ENCODE measurements around the gene INHBC.

The INHBC gene

DNA sequence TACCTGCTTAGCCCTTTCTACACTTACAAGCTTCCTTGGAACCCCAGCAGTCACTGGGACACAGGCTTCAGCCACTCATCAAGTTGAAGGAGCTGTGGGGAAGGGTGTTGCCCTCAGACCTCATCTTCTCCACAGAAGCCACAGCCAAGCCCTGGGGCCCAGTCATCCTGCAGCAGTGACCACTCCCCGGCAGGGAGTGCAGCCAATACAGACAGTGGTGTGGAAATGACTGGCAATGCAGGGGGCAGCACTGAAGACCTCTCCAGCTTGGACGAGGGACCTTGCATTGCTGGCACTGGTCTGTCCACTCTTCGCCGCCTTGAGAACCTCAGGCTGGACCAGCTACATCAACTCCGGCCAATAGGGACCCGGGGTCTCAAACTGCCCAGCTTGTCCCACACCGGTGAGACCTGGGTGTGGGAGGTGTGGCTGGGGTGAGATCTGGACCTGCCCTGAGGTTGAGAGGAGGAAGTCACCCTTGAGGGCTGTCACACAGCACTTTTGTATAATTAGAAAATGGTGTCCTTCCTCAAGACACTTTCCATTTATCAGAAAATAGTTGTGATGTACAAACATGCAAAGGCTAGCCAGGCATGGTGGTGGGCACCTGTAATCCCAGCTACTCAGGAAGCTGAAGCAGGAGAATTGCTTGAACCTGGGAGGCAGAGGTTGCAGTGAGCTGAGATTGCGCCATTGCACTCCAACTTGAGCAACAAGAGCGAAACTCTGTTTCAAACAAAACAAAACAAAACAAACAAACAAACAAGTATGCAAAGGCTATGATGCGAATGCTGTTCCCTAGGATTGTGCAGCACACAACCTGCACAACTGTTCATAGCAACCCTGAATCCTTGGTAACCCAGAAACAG is 34.9 kb downstream of the INHBC start:
- no peak for DNase-seq

DNA sequence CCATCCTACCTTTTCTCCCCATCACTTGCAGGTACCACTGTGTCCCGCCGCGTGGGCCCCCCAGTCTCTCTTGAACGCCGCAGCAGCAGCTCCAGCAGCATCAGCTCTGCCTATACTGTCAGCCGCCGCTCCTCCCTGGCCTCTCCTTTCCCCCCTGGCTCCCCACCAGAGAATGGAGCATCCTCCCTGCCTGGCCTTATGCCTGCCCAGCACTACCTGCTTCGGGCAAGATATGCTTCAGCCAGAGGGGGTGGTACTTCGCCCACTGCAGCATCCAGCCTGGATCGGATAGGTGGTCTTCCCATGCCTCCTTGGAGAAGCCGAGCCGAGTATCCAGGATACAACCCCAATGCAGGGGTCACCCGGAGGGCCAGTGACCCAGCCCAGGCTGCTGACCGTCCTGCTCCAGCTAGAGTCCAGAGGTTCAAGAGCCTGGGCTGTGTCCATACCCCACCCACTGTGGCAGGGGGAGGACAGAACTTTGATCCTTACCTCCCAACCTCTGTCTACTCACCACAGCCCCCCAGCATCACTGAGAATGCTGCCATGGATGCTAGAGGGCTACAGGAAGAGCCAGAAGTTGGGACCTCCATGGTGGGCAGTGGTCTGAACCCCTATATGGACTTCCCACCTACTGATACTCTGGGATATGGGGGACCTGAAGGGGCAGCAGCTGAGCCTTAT is 35.8 kb downstream of the INHBC start:
- DNase-seq = no peak

DNA sequence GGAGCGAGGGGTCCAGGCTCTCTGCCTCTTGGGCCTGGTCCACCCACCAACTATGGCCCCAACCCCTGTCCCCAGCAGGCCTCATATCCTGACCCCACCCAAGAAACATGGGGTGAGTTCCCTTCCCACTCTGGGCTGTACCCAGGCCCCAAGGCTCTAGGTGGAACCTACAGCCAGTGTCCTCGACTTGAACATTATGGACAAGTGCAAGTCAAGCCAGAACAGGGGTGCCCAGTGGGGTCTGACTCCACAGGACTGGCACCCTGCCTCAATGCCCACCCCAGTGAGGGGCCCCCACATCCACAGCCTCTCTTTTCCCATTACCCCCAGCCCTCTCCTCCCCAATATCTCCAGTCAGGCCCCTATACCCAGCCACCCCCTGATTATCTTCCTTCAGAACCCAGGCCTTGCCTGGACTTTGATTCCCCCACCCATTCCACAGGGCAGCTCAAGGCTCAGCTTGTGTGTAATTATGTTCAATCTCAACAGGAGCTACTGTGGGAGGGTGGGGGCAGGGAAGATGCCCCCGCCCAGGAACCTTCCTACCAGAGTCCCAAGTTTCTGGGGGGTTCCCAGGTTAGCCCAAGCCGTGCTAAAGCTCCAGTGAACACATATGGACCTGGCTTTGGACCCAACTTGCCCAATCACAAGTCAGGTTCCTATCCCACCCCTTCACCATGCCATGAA is 36.5 kb downstream of the INHBC start:
- no peak for DNase-seq

DNA sequence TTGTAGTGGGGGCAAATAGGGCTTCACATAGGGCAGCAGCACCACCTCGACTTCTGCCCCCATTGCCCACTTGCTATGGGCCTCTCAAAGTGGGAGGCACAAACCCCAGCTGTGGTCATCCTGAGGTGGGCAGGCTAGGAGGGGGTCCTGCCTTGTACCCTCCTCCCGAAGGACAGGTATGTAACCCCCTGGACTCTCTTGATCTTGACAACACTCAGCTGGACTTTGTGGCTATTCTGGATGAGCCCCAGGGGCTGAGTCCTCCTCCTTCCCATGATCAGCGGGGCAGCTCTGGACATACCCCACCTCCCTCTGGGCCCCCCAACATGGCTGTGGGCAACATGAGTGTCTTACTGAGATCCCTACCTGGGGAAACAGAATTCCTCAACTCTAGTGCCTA is 37.1 kb downstream of the INHBC start:
- no peak for DNase-seq

DNA sequence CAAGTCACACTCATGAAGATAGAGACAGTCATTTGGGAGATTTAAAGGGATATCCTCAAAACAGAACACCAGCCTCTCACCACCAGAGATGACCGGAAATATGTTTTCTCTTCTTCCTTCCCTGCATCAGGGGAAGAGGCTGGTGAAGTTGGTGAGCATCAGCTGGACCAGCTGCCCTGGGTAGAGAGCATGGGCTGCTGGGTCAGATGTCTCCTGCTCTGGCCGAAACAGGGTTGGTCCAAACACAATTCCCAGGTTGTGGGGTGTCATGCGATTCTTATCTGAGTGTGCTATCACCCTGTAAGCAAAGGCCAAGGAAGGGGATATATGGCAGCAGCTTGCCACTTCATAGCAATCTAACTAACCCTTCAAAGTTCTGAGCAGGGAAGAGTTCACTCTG is 37.8 kb downstream of the INHBC start:
- DNase-seq = no peak

DNA sequence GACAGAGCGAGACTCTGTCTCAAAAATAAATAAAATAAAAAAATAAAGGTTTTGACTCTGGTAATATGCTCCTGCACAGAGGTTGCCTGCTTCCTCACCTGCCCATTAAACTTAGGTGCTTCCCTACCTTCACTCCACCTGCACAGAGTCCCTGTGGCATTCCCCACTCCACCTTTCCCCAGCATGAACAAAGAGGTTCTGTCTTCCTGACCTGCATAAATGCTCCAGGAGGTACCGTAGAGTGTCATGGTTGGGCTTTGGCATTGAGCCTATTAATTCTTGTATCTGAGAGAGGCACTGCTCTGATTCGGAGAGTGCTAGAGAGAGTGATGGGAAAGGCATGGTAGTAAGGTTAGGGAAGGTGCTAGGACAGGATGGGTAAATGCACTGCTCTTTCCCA is 38.8 kb downstream of the INHBC start:
- DNase-seq = no peak

DNA sequence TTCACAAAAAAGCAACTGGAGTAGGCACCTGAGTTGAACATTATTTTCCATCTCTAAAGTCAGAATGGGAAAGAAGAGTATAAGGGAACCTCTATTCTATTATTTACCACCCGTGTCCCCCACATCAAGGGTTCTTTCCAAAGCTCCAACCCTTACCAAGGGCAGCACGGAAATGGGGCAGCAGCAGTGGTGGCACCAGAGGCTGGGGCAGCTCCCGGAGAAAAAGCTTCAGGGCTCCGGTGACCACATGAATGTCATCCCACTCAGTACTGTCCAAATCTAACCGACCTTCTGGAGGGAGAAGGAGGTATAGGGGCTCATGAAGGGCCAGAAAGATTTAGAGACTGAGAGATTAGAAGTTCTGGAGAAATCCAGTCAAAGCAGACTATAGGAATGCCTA is 39.3 kb downstream of the INHBC start:
- DNase-seq = no peak

DNA sequence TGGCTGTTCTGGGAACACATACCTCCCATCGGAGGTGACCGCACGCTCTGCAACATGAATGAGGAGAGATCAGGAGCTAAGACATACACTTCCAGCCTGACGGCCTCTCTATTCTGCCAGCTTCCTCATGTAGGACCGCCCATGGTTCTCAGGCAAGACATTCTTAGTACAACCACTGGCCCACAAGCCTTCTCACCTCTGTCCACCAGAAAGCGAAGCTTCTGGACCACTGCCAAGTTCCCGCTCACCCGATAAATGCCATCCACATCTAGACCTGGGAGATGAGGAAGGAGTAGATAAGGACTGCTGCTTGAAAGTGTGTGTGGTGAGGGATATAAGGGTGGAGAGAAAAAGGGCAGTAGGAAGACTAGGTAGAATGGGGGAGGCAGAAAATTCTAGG is 39.8 kb downstream of the INHBC start:
- DNase-seq = no peak

DNA sequence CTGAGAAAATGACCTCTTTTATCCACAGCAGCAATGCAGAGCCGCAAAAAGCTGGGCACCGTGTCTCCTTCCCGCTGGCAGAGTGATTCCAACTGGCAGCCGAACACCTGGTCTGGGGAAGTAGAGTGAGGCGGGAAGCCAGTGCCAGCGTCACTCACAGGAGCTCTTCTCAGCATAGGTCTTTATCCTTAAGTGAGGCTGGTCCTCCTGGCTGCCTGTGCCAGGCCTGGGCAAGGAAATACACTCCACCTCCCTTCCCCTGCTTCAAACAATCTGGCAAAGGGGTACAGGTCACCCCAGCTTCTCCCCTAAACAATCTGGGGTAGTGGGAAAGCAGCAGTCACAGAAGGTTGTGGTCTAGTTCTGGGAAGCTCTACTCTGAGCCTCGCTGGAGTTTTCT is 40.3 kb downstream of the INHBC start:
- DNase-seq = no peak

DNA sequence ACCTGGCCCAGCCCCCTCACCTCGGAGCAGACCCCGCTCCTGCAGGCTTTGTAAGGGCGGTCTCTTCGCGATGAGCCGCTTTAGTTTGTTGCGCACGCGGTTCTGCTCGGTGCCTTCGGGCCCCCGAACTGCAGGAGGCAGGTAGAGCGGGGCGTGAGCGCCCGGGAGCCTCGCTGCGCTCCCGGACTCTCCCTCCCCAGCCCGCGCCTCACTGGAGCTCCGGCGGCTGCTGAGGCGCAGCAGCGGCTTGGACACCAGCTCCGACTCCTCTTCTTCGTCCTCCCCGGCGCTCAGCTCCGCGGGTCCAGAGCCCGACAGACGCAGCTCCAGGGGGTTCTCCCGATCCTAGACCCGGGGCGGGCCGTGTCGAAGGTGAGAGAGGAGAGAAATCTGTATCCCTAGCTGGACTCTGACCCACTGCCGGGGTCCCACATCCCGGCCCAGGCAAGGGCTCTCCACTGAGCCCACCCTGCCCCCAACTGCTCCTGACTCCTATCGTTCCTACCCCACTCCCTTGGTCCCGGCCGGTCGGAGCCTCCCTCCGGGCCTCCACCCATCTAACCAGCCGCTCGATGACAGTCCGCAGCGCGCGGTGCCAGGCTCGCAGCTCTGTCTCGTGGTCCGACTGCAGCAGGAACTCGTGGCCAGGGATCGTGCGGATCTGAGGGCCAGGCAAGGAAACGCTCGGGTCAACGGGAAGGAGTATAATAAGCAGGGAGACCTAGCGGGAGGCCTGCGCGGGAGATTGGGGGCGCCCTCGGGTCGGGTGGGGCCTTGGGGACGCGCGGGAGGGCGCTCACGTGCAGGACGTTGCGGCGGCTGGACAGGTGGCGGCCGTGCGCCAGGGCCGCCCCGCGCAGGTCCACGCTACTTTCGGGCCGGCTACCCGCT is 40.9 kb downstream of the INHBC start:
- DNase-seq = no peak

DNA sequence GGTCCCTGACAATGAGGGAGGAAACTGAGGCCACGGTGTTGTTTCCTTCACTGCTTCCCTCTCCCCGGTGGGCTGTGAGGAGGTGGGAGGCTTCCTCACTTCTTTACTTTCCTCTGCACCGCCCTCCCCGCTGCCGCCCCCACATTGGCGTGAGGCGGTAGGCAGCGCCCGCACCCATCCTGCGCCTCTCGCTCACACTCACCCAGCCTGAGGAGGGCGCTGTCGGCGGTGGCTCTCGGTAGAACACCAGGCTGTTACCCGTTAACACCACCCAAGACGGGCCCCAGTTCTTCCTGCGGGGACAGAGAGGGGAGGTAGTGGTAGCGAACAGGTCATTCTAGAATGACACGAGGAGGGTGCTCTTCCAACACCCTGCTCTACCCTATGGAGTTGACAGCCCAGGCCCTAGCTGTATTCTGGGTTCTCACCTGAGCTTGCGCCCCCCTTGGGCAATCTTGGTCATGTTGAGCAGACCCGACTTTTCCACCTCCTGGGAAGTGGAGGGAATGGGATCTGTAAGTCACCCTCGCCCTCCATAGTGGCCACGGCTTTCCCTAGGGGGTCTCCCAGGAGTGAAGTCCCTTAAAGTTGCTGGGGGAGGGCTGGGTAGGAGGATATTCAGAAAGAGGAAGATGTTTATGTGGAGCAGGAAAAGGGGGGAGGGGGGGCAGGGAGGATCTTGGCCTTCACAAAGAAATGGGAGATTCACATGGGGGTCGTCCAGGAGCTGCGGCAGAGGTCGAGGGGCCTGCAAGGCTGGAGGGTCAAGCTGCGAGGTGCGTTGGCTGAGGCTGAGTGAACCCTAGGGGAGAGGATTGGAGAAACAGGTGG is 41.8 kb downstream of the INHBC start:
- no peak for DNase-seq

DNA sequence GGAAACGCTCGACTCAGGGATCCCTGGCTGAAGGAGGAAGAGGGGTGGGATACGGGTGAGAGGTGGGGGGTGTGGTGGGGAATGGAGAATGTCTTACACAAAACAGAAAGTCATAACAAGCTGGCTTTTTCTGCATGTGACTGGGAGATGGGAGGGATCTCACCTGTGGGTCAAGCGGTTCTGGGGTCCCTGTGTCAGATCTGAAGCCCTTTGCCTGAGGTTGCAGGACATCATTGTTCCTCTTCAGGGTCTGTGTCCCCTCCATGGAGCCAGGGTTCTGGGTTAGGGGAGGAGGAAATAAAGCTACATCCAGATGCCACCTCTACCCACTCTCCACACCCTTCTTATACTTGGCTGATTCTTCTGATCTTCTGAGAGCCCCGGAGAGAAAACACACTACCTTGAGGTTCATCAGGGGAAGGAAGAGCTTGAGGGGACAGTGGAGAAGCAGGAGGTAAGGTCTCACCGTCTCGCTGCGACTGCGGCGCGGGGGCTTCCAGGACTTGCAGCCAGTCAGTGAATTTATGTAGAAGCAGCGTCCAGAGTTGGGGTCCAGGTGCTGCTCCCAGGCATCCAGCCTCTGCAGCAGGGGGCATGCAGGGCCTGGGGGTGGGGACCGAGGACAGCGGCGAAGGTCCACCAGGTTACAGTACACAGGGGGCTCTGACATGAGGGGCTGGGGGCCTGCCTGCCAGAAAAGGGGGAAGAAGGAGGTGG is 42.6 kb downstream of the INHBC start:
- no peak for DNase-seq

DNA sequence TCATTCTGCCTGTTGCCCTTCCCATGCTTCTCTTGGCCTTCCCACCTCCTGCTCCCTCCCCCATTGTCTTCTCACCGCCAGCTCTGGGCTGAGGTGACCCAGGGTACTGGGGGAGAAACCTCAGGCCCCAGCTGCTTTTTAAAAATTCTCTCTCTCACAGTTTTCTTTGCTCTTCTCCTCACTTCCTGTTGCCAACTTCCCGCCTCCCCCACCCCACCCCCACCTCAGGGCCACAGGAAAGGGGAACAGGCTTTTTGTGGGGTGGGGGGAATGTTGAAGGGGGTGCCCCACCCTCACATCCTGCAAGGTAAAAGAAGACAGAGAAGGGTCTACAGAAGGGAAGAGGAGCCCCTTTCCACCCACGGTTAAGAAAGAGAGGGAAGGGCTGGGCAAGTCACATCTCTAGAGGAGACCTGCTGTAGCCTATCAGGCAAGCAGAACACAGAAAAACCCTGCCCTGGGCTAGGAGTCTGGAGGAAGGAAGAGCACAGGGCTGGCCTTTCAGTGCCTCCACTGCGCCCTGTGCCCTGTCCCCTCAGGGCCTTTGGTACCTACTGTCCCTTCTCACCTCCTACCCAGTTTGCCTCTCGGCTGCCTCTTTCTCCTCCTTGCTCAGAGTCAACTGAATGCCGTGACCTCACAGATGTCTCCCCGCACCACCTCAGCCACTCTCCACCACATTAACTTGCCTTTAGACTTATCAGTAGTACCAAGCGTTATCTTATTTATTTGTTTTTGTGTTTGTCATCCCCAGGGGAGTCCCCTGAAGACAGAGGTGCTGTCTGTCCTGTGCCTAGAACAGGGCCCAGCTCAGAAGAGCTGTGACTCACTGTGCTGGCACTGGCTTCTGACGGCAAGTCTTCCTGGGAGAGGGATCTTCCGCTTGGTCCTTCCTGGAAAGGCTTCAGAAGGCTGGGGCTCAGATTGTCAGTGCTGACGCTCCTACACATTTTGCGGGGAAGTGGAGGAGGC is 43.4 kb downstream of the INHBC start:
- peak; percentile 34 for DNase-seq

DNA sequence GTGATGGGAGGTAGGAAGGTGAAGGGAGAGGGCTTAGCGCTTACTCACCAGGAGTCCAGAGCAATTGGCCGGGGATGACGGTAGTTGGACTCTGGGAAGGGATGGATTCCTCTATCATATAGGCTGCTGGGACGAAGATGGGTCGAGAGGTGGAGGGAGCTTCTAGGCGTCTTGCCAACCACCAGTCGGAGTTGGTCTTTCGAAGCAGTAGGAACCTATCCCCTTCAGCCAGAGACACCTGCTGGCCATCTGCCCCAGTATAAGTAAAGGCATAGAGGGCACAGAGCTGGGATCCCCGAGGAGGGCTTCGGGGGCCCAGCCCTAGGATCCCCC is 44.4 kb downstream of the INHBC start:
- DNase-seq = no peak

DNA sequence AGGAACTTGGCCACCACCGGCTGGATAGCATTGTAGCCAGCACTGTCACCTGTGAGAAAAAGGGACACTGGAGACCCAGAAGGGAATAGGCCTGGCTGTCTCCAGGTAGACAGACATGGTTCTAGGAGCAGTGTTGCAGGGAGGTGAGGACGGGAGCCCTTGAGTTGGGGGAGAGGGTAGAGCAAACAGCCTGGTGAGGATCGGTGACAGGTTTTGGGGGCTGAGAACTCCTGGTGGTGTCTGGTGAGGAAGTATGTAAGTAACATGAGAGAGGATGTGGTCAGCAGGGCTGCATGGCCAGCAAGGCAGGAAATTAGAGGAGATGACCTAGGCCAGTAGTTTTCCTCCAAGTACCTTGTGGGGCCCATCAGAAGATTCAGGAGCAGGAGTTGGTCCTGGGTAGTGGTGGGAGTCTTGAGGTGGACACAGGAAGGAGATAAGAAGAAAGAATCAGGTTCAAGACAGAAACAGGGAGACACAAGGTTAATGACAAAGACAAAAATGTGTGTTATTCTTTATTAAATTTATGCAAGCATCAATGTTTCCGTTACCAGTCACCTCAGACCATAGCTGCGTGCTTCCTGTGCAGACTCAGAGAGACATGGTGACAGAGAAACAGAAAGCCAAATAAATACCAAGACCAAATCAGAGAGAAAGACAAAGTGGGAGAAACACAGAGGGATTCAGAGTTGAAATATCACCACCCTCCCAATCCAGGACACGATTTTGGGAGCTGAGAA is 45.0 kb downstream of the INHBC start, which contains the start of gene ARHGAP9:
Gene ARHGAP9, minus strand, starts transcription at position 491 of the 740 bp plus-strand sequence. Its CDS starts 460 bp downstream, at position 31.
- no peak for DNase-seq

DNA sequence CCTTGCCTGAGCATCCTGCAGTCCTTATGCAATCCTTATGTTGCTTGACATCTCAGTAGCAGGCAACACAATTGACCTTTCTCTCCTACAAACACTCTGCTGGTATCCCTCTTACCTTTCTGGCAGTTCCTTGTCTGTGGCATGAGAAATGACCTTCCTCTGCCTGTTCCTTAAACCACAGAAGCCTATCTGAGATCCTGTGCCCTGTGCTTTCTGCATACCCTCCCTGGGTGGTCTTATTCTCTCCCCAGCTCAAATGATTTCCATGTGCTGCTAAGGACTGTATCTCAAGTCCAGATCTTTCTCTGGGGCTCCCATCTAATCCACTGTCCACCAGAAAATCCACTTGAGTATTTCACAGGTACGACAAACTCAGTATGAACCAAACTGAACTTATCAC is 47.1 kb downstream of the INHBC start:
- DNase-seq = no peak

DNA sequence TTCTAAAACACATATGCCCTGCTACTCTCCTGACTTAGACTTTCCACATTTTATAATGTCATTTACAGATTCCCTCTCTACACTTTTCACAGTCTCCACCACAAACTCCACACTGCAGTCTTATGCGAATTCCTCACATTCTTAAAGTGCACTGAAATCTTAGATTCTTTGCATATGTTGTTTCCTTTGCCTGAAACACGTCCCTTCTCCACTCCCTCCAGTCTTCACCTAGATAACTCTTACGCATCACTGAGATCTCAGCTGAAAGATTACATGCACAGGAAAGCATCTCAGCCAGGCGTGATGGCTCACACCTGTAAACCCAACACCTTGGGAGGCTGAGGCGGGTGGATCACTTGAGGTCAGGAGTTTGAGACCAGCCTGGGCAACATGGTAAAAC is 48.9 kb downstream of the INHBC start:
- DNase-seq = peak; percentile 80

DNA sequence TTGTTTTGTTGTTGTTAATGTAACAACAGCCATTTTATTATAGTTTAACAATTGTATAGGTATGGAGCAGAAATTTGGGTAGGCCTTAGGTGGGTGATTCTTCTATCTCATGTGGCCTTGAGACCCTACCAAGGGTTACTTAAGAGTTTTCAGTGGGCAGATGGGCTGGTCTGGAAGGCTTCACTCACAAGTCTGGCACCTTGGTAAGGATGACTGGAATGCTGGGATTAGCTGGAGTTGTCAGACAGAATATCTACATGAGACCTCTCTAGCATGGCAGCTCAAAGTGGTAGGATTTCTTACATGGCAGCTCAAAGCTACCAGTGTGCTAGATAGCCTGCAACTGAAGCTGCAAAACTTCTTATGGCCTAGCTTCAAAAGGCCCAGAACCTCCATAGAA is 51.1 kb downstream of the INHBC start:
- DNase-seq = no peak

DNA sequence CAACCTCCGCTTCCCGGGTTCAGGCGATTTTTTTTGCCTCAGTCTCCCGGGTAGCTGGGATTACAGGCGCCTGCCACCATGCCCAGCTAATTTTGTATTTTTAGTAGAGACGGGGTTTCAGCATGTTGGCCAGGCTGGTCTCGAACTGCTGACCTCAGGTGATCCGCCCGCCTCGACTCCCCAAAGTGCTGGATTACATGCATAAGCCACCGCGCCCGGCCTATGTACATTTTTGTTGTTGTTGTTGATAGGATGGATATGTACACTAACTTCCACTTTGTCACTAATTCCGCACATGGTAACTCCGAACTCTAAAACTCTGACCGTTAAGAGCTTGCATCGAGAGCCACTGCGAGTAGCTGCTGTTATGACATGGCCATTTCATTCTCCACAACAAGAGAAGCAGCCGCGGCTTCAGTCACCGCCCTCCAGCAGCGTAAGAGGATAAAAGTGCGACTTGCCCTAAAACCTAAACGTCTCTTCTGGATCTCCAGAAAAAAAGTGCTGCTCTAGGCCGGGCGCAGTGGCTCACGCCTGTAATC is 52.5 kb downstream of the INHBC start:
- DNase-seq = no peak

Data from fibroblast of skin of right biceps (primary cell).